Measurements from ENCODE around the gene PHACTR3. TPM values are rescaled to one million over a fixed set of nuclear protein-coding genes. Genes with fewer than 3 reads are reported as not detected.

PHACTR3 gene
- total RNA-seq, 2 donors from 2014 or later, result not detected

GRCh38 chr20:59776626-59777330 lies 172.4 kb downstream of the PHACTR3 start:
- ATAC-seq (ENCODE audit: insufficient number of reproducible peaks, low FRiP score, low read depth) (no peak), DNase-seq (ENCODE audit: low spot score) (no peak)
- Histone ChIP-seq H3K4me3 (no peak overlapping the region), H3K4me1 (ENCODE audit: control insufficient read depth in 1 of 2, low read depth in 2 of 2) (no peaks in the 10 kb centered on the region), H3K27me3 (replicated peaks; ENCODE audit: insufficient read depth) (no peaks in the 10 kb centered on the region), H3K9me3 (no peaks in the 10 kb centered on the region), H3K27ac (no peak overlapping the region), H3K36me3 (no peaks in the 10 kb centered on the region)
- no peak for TF ChIP-seq CTCF (IDR thresholded peaks at IDR 0.05)

- no peaks in the 10 kb centered on the region for H3K4me1 ChIP-seq (ENCODE audit: control insufficient read depth in 1 of 2, low read depth in 2 of 2)
- H3K9me3 ChIP-seq, result no peaks in the 10 kb centered on the region
- no peak for ATAC-seq (ENCODE audit: insufficient number of reproducible peaks, low FRiP score, low read depth)
- H3K36me3 ChIP-seq, result no peaks in the 10 kb centered on the region
- DNase-seq (ENCODE audit: low spot score), result no peak
- TF ChIP-seq CTCF (IDR thresholded peaks at IDR 0.05), result no peak
- no peaks in the 10 kb centered on the region for H3K27me3 ChIP-seq (replicated peaks; ENCODE audit: insufficient read depth)
- H3K4me3 ChIP-seq, result no peak overlapping the region
- no peak overlapping the region for H3K27ac ChIP-seq
Observed at GRCh38 chr20:59777331-59777725, 173.0 kb downstream of the PHACTR3 start.

GRCh38 chr20:59777814-59778575 lies 173.7 kb downstream of the PHACTR3 start:
- DNase-seq (ENCODE audit: low spot score) (no peak), ATAC-seq (ENCODE audit: insufficient number of reproducible peaks, low FRiP score, low read depth) (no peak)
- H3K36me3 ChIP-seq, result no peaks in the 10 kb centered on the region
- H3K27ac ChIP-seq, result no peak overlapping the region
- H3K27me3 ChIP-seq (replicated peaks; ENCODE audit: insufficient read depth), result no peaks in the 10 kb centered on the region
- H3K4me3 ChIP-seq, result no peak overlapping the region
- TF ChIP-seq CTCF (IDR thresholded peaks at IDR 0.05), result no peak
- H3K9me3 ChIP-seq, result no peaks in the 10 kb centered on the region
- no peaks in the 10 kb centered on the region for H3K4me1 ChIP-seq (ENCODE audit: control insufficient read depth in 1 of 2, low read depth in 2 of 2)

GRCh38 chr20:59778615-59779200 lies 174.4 kb downstream of the PHACTR3 start:
- no peaks in the 10 kb centered on the region for H3K27me3 ChIP-seq (replicated peaks; ENCODE audit: insufficient read depth)
- ATAC-seq (ENCODE audit: insufficient number of reproducible peaks, low FRiP score, low read depth) (no peak), DNase-seq (ENCODE audit: low spot score) (no peak)
- no peak for TF ChIP-seq CTCF (IDR thresholded peaks at IDR 0.05)
- H3K36me3 ChIP-seq, result no peaks in the 10 kb centered on the region
- H3K9me3 ChIP-seq, result no peaks in the 10 kb centered on the region
- no peak overlapping the region for H3K27ac ChIP-seq
- H3K4me1 ChIP-seq (ENCODE audit: control insufficient read depth in 1 of 2, low read depth in 2 of 2), result no peaks in the 10 kb centered on the region
- H3K4me3 ChIP-seq, result no peak overlapping the region

GRCh38 chr20:59779656-59780380 lies 175.5 kb downstream of the PHACTR3 start:
- Histone ChIP-seq H3K36me3 (no peaks in the 10 kb centered on the region), H3K4me1 (ENCODE audit: control insufficient read depth in 1 of 2, low read depth in 2 of 2) (no peaks in the 10 kb centered on the region), H3K27me3 (replicated peaks; ENCODE audit: insufficient read depth) (no peaks in the 10 kb centered on the region), H3K9me3 (no peaks in the 10 kb centered on the region), H3K27ac (no peak overlapping the region), H3K4me3 (no peak overlapping the region)
- TF ChIP-seq CTCF (IDR thresholded peaks at IDR 0.05), result no peak
- DNase-seq (ENCODE audit: low spot score) (no peak), ATAC-seq (ENCODE audit: insufficient number of reproducible peaks, low FRiP score, low read depth) (no peak)
